Lower lobe of right lung (tissue), 2 donors: ENCODE results near the gene IFITM10. TPM values are rescaled to one million over a fixed set of nuclear protein-coding genes. Genes with fewer than 3 reads are reported as not detected.

Experiments used
- ATAC-seq, 2 donors: fragments of 200-7000 bp; cut with Tn5 transposase; one replicate each; pipeline ENCODE4 v1.9.1; 2020 to 2022; ENCODE audit warnings: mild to moderate bottlenecking in 2 of 2, moderate library complexity in 2 of 2
- DNase-seq: peaks from one replicate; pipeline ENCODE4 v3.0.0-alpha.2; 2020
- H3K27ac ChIP-seq: fragments of 200-600 bp; one replicate; pipeline ENCODE4 v1.8.0; 2022
- H3K27me3 ChIP-seq: fragments of 200-600 bp; one replicate; pipeline ENCODE4 v1.8.0; 2022; ENCODE audit warnings: low read depth
- H3K36me3 ChIP-seq: fragments of 200-600 bp; one replicate; pipeline ENCODE4 v1.8.0; 2022; ENCODE audit warnings: mild to moderate bottlenecking
- H3K4me1 ChIP-seq: fragments of 200-600 bp; one replicate; pipeline ENCODE4 v1.8.0; 2022
- H3K4me3 ChIP-seq: fragments of 200-600 bp; one replicate; pipeline ENCODE4 v1.8.0; 2022; ENCODE audit warnings: mild to moderate bottlenecking
- H3K9me3 ChIP-seq: fragments of 200-600 bp; one replicate; pipeline ENCODE4 v1.8.0; 2022
- CTCF ChIP-seq: fragments of 200-600 bp; IDR thresholded peaks from one replicate; pipeline ENCODE4 v1.8.0; 2022; ENCODE audit warnings: antibody characterized with exemption, mild to moderate bottlenecking
- intact Hi-C: fragments of 100-400 bp; cut with DNase I; formaldehyde crosslinking; loops from one replicate; pipeline ENCODE4 v1.11.0; 2022
- total RNA-seq: library from RNA; stranded (reverse); fragmentation: NEBNext Ultra II Directional; extraction: Animal tissue kit (Norgen Biotek cat#: 25700); gene quantifications from one replicate; pipeline ENCODE4 v1.2.1, GENCODE V29; 2021
- donor health status: DM: no; HTN: yes; CAD: no; lungs with severe emphysema.

The IFITM10 gene
- total RNA-seq, 1 donor from 2014 or later, result 9.2 TPM

GRCh38 chr11:1776944-1777715, 26.7 kb upstream of the IFITM10 start:
- Histone ChIP-seq H3K9me3 (no peaks in the 10 kb centered on the region), H3K27me3 (no peaks in the 10 kb centered on the region), H3K36me3 (no peaks in the 10 kb centered on the region), H3K27ac (no peak overlapping the region), H3K4me1 (peaks cover 25% of the 10 kb centered on the region), H3K4me3 (no peak overlapping the region)
- intact Hi-C loops, result no loop called here
- DNase-seq, result no peak
- TF ChIP-seq CTCF, result no peak
- no peak for ATAC-seq

GRCh38 chr11:1776331-1776851, 26.0 kb upstream of the IFITM10 start:
- Histone ChIP-seq H3K4me1 (peaks cover 18% of the 10 kb centered on the region), H3K36me3 (no peaks in the 10 kb centered on the region)

GRCh38 chr11:1774886-1775285, 24.5 kb upstream of the IFITM10 start:
- intact Hi-C loops, result no loop called here
- Histone ChIP-seq H3K27me3 (no peaks in the 10 kb centered on the region), H3K36me3 (no peaks in the 10 kb centered on the region), H3K4me3 (no peak overlapping the region), H3K9me3 (no peaks in the 10 kb centered on the region), H3K4me1 (peaks cover 24% of the 10 kb centered on the region), H3K27ac (no peak overlapping the region)
- ATAC-seq, result no peak
- TF ChIP-seq CTCF, result no peak
- no peak for DNase-seq

More at GRCh38 chr11:1776331-1776851, 26.0 kb upstream of the IFITM10 start:
- no peak for DNase-seq
- no peaks in the 10 kb centered on the region for H3K27me3 ChIP-seq
- intact Hi-C loops, result no loop called here
- TF ChIP-seq CTCF, result no peak
- H3K9me3 ChIP-seq, result no peaks in the 10 kb centered on the region
- H3K27ac ChIP-seq, result no peak overlapping the region
- no peak overlapping the region for H3K4me3 ChIP-seq
- no peak for ATAC-seq

- H3K4me1 ChIP-seq, result peaks cover 24% of the 10 kb centered on the region
- H3K9me3 ChIP-seq, result no peaks in the 10 kb centered on the region
- no peak overlapping the region for H3K4me3 ChIP-seq
- ATAC-seq, result no peak
- H3K27me3 ChIP-seq, result no peaks in the 10 kb centered on the region
- no peak overlapping the region for H3K27ac ChIP-seq
- no peak for DNase-seq
- TF ChIP-seq CTCF, result no peak
- H3K36me3 ChIP-seq, result no peaks in the 10 kb centered on the region
- intact Hi-C loops, result no loop called here
These were observed 23.7 kb upstream of the IFITM10 start for GRCh38 chr11:1773994-1774550.

GRCh38 chr11:1773131-1773993, 23.0 kb upstream of the IFITM10 start:
- peaks cover 18% of the 10 kb centered on the region for H3K4me1 ChIP-seq
- no peaks in the 10 kb centered on the region for H3K9me3 ChIP-seq
- no peak for DNase-seq
- intact Hi-C loops, result no loop called here
- no peaks in the 10 kb centered on the region for H3K27me3 ChIP-seq
- ATAC-seq, result no peak
- no peak for TF ChIP-seq CTCF
- H3K4me3 ChIP-seq, result no peak overlapping the region
- no peaks in the 10 kb centered on the region for H3K36me3 ChIP-seq
- H3K27ac ChIP-seq, result no peak overlapping the region
